Left lung (tissue), 10 donors: ENCODE data around the gene NT5C2. TPM values are rescaled to one million over a fixed set of nuclear protein-coding genes. Genes with fewer than 3 reads are reported as not detected.
"Not testable (repeated sequence)": the region's sequence is repeated elsewhere in the genome, so short reads cannot be mapped to it uniquely, and the experiment has no call there.

Experiments used
- ATAC-seq: fragments of 200-7000 bp; cut with Tn5 transposase; one replicate; pipeline ENCODE4 v1.9.1; 2020; ENCODE audit warnings: moderate library complexity
- DNase-seq, 4 donors: peaks; one replicate each; pipeline ENCODE4 v3.0.0-alpha.2; 2013 to 2020
- H3K27ac ChIP-seq, 2 donors: fragments of 200-600 bp; sonication (generic) in 1 of 2; one replicate each; pipeline versions ENCODE4 v1.5.0 to v1.8.0; 2020 to 2021
- H3K27me3 ChIP-seq, 2 donors: fragments of 200-600 bp; sonication (generic) in 1 of 2; one replicate each; pipeline versions ENCODE4 v1.5.0 to v1.8.0; 2020 to 2021
- H3K36me3 ChIP-seq, 2 donors: fragments of 200-600 bp; sonication (generic) in 1 of 2; one replicate each; pipeline versions ENCODE4 v1.5.0 to v1.8.0; 2020 to 2021
- H3K4me1 ChIP-seq, 2 donors: fragments of 200-600 bp; one replicate each; pipeline ENCODE4 v1.8.0; 2021
- H3K4me3 ChIP-seq, 2 donors: fragments of 200-600 bp; sonication (generic) in 1 of 2; one replicate each; pipeline versions ENCODE4 v1.5.0 to v1.8.0; 2020 to 2021; ENCODE audit warnings: mild to moderate bottlenecking in 1 of 2
- H3K9me3 ChIP-seq, 2 donors: fragments of 200-600 bp; sonication (generic) in 1 of 2; one replicate each; pipeline versions ENCODE4 v1.5.0 to v1.8.0; 2020 to 2021
- intact Hi-C, 2 donors: fragments of 100-400 bp; cut with DNase I; formaldehyde crosslinking; loops; one replicate each; pipeline versions ENCODE4 v1.11.2 to v1.14.2; 2022
- polyA plus RNA-seq, 6 donors: library from polyadenylated mRNA; unstranded; fragments of 120-200 nt; gene quantifications; one replicate each; pipeline ENCODE4 v1.2.1, GENCODE V29; 2013; ENCODE audit not compliant: insufficient read length in 6 of 6
- total RNA-seq, 2 donors: library from RNA; stranded (reverse); fragmentation: NEBNext Ultra II Directional; extraction: Animal tissue kit (Norgen Biotek cat#: 25700); gene quantifications; one replicate each; pipeline ENCODE4 v1.2.1, GENCODE V29; 2021
- TF ChIP-seq, protein P1 (sequence below), 2 donors: fragments of 200-600 bp; sonication (generic) in 1 of 2; IDR thresholded peaks; one replicate each; pipeline versions ENCODE4 v1.5.0 to v1.8.0; 2021; ENCODE audit warnings: antibody characterized with exemption in 2 of 2
- donor health status: DM: no; HTN: yes; CAD: no.
- donor health status: DM: no; HTN: no; CAD: no.

Gene NT5C2
- total and polyA plus RNA-seq, 8 donors: 95.3 to 173 (median 133) TPM

- Histone ChIP-seq H3K27me3 (no peaks in the 10 kb centered on the region), H3K36me3 (no peaks in the 10 kb centered on the region), H3K4me3 (peak overlapping the region; percentile 62 to 91), H3K4me1 (peaks cover 17 to 84% of the 10 kb centered on the region in 2 donors), H3K9me3 (no peaks in the 10 kb centered on the region), H3K27ac (peak overlapping the region; percentile 98 to 99)
- ATAC-seq (peak; percentile 28), DNase-seq (peak in 1 of 4 donors; percentile 31)
- TF ChIP-seq, protein P1, sequence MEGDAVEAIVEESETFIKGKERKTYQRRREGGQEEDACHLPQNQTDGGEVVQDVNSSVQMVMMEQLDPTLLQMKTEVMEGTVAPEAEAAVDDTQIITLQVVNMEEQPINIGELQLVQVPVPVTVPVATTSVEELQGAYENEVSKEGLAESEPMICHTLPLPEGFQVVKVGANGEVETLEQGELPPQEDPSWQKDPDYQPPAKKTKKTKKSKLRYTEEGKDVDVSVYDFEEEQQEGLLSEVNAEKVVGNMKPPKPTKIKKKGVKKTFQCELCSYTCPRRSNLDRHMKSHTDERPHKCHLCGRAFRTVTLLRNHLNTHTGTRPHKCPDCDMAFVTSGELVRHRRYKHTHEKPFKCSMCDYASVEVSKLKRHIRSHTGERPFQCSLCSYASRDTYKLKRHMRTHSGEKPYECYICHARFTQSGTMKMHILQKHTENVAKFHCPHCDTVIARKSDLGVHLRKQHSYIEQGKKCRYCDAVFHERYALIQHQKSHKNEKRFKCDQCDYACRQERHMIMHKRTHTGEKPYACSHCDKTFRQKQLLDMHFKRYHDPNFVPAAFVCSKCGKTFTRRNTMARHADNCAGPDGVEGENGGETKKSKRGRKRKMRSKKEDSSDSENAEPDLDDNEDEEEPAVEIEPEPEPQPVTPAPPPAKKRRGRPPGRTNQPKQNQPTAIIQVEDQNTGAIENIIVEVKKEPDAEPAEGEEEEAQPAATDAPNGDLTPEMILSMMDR (IDR thresholded peaks at IDR 0.05): no peak
- intact Hi-C loops: no loop called here
These were observed 1.0 kb downstream of the NT5C2 start for GRCh38 chr10:103192089-103192450.

GRCh38 chr10:103191198-103191597 lies 1.9 kb downstream of the NT5C2 start:
- Histone ChIP-seq H3K27ac (peak overlapping the region; percentile 2 to 99), H3K4me3 (peak overlapping the region in 1 of 2 donors; percentile 91), H3K4me1 (peaks cover 11 to 84% of the 10 kb centered on the region in 2 donors)
- DNase-seq, H3K9me3 ChIP-seq, ATAC-seq, intact Hi-C loops, H3K27me3 ChIP-seq, H3K36me3 ChIP-seq: not testable (repeated sequence)

DNA sequence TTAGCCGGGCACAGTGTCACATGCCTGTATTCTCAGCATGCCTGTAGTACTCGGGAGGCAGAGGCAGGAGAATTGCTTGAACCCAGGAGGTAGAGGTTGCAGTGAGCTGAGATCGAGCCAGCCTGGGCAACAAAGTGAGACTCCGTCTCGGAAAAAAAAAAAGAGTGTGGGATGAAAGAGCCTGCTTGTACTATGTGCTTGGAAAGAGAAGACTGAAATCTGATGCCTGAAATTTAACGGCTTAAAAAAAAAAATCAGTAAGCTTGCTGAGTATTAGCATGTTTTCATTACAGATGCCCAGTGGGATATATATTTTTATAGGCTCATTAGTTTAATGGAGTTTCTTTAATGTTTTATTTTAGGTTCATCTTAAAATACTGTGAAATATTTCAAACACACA lies 4.2 kb downstream of the NT5C2 start:
- Histone ChIP-seq H3K4me1 (peaks cover 34 to 87% of the 10 kb centered on the region in 2 donors), H3K4me3 (no peak overlapping the region), H3K27ac (no peak overlapping the region), H3K27me3 (no peaks in the 10 kb centered on the region), H3K9me3 (no peaks in the 10 kb centered on the region), H3K36me3 (no peaks in the 10 kb centered on the region)
- no peak for ATAC-seq
- intact Hi-C loops: no loop called here
- TF ChIP-seq, protein P1 (IDR thresholded peaks at IDR 0.05): no peak
- peak in 1 of 4 donors; percentile 31 for DNase-seq

- Histone ChIP-seq H3K27me3 (no peaks in the 10 kb centered on the region), H3K9me3 (no peaks in the 10 kb centered on the region), H3K4me1 (peaks cover 35 to 99% of the 10 kb centered on the region in 2 donors), H3K4me3 (no peak overlapping the region), H3K27ac (peak overlapping the region in 1 of 2 donors; percentile 48), H3K36me3 (peaks cover 0 to 4% of the 10 kb centered on the region in 2 donors)
- intact Hi-C loops: no loop called here
- TF ChIP-seq, protein P1 (IDR thresholded peaks at IDR 0.05): no peak
- no peak for DNase-seq
- ATAC-seq: peak; percentile 23
These were observed 6.9 kb downstream of the NT5C2 start for GRCh38 chr10:103186128-103186527.

GRCh38 chr10:103184615-103185014 lies 8.5 kb downstream of the NT5C2 start:
- Histone ChIP-seq H3K27me3 (no peaks in the 10 kb centered on the region), H3K4me3 (no peak overlapping the region), H3K27ac (peak overlapping the region; percentile 45 to 59), H3K9me3 (no peaks in the 10 kb centered on the region), H3K36me3 (peaks cover 4 to 18% of the 10 kb centered on the region in 2 donors), H3K4me1 (peaks cover 36 to 90% of the 10 kb centered on the region in 2 donors)
- ATAC-seq (peak; percentile 49), DNase-seq (peak in 1 of 4 donors; percentile 26)
- TF ChIP-seq, protein P1 (IDR thresholded peaks at IDR 0.05): no peak
- intact Hi-C loops: no loop called here

DNA sequence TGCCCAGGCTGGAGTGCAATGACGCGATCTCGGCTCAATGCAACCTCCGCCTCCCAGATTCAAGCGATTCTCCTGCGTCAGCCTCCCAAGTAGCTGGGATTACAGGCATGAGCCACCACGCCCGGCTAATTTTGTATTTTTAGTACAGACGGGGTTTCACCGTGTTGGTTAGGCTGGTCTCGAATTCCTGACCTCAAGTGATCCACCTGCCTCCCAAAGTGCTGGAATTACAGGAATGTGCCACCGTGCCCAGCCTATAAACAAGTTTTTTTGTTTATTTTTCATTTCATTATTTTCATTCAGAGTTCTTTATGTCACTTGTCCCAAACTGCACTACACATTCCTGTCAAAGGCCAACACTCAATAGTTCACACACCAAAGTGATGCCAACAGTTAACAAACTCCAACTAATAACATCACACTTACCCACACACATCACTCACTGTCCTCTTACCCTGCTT lies 9.1 kb downstream of the NT5C2 start:
- H3K9me3 ChIP-seq, DNase-seq, H3K4me3 ChIP-seq, H3K27me3 ChIP-seq, intact Hi-C loops: not testable (repeated sequence)
- ATAC-seq: peak; percentile 64
- H3K36me3 ChIP-seq: peaks cover 4 to 24% of the 10 kb centered on the region in 2 donors
- H3K4me1 ChIP-seq: peaks cover 36 to 84% of the 10 kb centered on the region in 2 donors
- H3K27ac ChIP-seq: peak overlapping the region; percentile 45 to 59
